HuH-7.5 (cell line): ENCODE measurements around the gene SLC25A33.
A peak's percentile ranks its signal among the peaks of the same experiment; 100 is the strongest.

Source experiments
- DNase-seq: peaks from one replicate; pipeline ENCODE4 v3.0.0; 2011; ENCODE audit warnings: low spot score

The SLC25A33 gene

DNA sequence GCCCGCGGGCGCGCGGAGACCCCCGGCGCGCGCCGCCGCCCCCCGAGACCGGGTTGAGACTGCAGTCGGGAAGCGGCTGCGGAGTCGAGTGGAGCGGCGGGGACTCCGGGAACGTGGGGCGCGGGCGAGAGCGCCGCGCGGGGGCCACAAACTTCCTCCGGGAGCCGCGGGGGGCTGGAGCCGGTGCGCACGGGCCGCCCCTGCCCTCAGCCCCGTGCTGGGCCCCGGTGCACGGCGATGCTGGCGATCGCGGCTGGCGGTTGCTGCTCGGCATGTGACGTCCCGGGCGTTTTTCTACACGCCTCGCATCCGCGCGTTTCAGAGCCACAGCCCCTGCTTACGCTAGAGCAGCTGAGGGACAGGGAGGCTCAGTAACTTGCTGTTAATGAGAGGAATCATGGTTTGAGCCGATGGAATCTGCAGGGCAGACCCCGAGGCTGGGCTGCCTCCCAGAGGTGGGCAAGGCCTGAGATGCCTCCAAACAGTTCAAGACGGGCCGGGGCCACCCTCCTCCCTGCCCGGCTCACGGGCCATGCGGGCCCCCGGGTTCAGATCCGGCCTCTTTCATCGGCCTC lies 50.0 kb downstream of the SLC25A33 start:
- DNase-seq: no peak

DNA sequence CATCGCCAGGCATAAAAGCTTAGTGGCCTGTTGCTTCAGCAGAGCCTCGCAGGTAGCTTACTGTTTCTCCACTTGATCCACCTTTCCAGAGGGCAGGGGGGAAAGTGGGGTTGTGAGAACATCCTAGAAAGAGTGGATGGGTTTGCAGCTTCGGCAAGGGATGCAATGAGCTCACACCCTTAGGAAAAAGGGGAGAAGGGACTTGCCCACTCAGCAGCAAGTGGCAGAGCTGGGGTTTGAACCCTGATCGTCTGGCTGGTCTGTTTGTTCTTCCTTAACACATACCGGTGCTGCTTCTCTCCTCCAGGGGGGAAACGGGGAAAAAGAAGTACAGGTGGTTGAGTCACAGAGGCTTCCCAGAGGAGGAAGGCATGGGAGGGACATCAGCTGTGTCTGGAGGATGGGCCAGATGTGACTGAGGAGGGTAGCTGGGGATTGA lies 50.5 kb downstream of the SLC25A33 start:
- peak; percentile 45 for DNase-seq

DNA sequence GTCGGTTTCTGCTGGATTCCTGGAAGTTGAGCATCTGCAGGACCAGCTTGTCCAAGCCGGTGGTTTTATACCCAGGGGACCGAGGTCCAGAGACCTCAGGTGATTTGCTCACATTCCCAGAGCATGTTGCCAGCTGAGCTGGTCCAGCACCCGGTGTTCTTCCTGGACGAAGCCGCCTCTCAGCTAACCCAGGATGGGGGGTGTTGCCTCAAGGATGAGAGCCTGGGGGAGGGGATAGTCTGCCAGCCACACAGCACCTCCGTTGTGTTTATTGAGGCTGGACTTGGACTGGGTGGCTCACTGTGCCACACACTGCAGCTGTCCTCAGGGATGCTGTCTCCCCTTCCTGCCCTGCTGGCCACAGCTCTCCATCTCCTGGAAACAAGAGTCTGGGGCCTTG lies 50.9 kb downstream of the SLC25A33 start:
- no peak for DNase-seq

DNA sequence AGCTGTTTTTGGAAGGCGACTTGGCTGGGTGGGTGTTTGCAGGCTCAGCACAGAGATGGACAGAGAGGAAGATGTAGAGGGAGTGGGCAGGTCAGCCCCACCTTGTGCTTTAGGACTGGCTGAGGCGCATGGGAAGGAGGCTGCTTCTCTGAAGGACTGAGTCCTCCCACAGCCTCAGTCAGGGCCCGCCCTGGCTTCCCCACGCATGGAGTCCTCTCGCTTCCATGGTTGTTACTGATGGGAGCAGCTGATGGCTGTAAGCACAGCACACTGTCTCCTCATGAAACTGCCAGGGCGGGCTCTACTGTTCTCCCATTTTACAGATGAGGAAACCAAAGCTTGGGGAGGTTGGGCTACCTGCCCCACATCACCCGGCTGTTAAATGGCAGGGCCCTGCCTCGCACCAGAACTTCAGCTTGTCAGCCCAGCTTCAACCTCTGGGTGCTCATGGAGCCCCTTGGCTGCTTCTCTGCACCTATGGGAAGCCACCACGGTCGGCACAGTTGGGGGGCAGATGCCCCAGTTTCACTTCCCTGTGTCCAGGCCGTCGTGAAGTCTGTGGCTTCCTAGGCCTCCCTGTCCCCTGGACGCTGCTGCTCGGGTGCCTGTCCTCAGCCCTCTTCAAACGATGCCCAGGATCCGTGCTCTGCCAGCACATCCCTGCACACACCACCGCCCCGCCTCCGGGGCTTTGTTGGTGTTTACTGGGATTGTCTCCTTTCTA lies 51.8 kb downstream of the SLC25A33 start:
- DNase-seq: no peak

DNA sequence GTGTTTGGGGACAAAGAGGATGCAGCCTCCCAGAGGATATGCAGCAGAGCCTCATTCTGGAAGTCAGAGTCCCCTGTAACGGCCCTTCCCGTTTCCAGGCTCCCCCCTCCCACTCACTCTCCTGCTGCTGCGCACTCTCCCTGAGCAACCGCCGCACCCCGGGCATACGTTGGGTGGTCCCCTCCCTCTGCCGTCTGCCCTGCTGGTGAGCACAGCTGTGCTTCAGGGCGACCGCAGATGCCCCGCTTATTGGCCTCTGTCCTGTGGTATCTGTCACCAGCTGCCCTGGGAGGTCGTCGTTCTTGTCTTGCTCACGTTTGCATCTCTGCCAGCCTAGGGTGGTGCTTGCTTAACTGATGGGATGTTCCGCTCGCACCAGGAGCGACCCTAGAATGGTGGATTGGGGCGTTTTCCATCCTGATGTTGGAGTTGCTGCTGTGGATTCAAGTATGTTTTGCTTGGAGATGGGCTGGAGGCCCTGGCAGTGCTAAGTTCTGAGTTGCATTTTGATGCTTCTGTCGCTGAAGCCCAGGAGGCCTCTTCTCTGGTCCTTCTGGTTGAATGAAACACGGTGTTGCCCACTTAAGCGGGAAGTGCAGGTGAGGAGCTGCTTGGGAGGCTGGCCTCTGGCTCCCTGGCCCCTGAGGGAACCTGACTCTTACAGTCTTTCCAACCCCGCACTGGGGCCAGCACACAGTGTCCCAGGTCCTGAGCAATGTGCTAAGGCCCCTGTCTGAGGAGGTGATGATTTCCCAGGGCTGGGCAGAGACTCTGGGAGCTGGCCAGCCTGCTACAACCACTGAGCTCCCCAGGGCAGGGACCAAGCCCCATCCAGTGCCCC lies 52.6 kb downstream of the SLC25A33 start:
- no peak for DNase-seq

DNA sequence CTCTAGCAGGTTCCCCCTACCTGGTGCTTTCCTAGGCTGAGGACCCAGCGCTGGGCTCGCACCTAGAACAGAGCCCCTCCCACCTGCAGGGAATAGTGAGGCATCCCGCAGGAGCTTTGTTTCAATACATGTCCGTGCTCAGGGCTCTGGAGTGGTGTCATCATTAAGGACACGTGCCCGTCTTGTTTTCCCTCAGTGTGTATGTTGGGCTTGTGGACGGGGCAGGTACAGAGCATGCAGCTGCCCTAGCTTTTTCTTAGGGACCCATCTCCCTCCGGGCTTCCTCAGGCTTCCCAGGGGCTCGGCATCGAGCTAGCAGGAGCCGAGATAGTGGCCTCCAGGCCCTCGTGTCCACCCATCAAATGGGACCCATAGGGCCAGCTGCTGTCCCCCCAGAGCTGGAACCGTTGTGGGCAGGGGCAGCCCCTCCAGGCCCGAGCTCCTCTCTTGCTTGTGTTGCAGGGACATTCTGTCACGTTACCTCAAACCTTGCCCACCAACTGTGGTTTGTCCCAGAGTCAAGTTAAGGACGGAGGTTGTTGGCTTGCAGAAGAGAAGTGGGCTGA lies 53.3 kb downstream of the SLC25A33 start:
- DNase-seq: no peak

DNA sequence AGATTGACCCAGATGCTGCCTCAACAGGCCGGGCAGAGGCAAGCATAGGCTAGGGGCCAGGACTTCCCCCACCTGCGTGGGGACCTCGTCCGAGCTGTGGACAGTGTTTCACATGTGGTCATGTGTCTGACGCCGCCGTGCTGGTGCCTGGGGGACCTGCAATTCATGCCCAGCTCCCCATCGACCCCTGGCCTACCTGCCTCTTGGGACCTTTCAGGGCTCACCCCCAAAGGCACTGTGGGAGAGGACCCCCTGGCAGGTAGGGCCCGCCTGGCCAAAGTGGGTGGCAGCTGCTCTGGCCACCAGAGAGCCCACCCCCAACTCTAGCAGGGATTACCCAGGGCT lies 53.9 kb downstream of the SLC25A33 start:
- DNase-seq: no peak

DNA sequence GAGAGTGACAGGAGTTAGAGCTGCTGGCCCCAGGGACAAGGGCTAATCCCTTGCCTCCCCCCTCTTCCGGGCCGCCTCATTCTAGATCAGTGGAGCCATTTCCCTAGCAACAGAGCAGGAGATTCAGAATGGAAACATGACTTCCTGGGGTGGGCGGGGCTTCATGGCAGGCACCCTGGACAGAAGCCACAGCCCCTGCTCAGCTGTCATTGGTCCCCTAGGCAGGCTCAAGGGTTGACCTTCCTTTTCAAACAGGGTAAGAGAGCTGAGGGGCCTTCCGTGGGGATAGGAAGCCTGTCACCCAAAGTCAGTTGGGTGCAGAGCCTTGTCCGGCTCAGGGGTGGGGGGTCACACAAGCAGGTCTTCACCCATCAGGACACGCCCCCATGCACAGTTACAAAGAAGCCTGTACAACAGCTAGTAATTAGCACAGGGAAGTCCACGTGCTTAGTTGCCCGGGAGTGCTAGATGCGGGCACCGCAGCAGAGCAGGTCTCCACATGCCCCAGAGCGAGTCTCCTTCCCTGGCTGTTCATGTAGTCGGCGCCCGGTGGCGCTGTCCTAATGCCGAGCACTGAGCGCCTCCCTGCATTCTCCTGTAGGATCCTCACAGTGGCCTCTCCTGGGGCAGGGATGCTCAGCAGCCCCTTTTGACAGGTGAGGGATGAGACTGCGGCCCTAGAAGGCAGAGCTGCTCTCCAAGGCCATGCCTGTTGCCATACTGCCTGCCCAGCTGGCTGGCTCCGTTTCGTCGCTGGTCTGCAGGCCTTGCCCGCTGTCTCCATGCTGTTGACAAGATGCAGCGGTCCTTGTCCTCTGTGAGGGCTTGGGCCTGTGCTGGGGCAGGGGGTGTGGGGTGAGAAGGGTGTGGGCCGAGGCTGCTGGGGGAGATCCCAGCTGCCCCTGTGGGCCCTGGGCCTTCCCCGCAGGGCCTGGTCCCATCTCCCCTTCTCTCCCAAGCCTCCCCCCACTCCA lies 54.5 kb downstream of the SLC25A33 start:
- DNase-seq: peak; percentile 50

DNA sequence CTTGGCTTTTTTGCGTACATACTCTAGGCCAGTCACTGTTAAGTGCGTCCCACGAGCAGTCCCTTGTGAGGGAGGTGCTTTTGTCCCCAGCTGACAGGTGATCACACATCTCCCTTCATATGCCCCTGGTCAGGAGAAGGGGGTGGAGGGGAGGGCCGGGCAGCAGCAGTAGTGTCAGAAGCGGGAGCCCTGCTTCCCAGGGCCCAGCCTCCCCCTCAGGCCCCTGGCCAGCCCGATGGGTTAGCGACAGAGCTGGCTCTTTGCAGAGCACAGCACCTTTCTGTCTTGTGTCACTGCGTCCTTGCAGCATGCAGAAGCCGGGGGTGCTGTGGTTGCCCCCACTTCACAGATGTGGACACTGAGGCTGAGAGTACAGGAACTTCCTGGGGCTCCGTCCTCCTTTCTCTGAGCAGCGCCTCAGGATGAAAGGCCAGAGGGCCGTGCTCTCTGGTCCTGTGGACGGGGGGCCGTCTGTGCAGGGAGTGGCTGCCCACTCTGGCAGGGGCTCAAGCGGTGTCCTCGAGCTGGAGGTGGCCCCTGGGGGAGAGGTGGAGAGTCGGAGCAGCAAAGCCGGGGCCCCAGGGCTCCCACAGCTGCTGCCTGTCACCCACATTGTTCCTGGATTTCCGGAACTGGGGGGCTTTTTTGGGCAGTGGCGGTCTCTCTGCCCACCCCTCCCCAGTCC lies 55.3 kb downstream of the SLC25A33 start:
- DNase-seq: no peak

DNA sequence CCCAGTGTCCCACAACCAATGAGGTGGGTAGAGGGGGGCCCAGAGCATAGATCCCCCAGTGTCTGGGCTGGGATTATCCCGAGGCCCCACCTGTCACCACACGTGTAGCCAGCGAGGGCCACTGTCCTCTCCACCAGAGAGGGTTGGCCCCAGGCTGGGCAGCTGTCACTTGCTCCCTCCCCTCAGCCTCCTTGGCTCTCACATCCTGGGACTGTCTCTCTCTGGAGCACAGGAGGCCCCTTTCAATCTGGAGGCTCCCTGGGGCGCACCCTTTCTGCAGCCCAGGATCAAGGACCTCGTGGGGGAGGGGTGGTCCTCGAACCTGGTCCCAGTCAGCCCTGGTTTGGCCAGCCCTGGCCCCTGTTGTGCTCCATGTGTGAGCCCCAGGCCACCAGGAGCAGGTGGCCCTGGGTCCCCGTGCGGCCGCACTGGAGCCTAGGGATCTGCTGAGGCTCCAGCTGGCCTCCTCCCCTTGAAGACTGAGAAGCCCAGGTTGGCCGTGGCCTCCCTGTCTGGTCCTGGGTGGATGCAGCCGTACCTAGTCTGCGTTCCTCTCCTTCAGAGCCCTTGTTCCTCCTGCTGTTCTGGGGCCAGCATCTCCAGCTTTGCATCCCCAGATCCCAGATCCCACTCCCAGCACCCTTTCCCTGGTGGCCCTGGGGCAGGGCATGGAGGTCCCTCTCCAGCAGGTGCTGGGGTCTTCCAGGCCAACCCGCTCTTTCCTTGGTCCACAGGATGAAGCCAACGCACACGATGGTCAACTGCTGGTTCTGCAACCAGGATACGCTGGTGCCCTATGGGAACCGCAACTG lies 56.1 kb downstream of the SLC25A33 start:
- DNase-seq: no peak

DNA sequence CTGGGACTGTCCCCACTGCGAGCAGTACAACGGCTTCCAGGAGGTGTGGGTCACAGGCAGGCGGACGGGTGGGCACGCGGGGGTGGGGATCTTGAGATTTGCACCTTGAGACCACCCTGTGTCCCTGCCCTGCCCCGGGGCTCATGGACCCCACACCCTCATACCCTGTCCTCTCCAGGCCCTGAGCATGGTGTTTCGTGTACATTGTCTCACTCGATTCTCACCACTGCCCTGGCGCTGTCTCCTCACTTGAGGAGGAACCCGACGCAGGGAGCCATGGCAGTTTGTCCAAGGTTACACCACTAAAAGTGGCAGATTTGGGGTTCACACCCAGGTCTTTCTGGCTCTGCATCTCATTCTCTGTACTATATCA lies 56.7 kb downstream of the SLC25A33 start:
- no peak for DNase-seq

DNA sequence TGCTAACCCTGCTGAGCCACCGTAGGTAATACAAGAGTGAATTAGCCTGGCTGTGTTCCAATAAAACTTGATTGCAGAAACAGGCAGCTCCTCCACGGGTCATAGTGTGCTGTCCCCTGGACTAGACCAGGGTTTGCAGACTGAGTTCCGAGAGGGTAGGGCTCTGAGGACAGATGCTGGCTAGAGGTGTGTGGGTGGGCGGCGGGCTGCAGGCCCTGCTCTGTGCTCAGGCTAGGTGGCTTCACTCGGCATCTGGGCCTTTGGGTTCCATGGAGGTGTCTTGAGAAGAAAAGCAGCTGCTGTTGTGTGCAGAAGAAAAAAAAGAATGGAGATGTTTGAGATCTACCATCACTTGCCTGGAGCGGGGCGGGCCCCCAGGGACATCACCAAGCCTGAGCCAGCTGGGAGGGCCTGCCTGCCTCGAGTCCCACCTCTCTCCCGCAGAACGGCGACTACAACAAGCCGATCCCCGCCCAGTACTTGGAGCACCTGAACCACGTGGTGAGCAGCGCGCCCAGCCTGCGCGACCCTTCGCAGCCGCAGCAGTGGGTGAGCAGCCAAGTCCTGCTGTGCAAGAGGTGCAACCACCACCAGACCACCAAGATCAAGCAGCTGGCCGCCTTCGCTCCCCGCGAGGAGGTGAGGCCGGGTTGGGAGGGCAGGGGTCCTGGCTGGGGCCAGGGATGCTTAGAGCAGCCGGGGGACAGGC lies 57.3 kb downstream of the SLC25A33 start:
- DNase-seq: no peak

DNA sequence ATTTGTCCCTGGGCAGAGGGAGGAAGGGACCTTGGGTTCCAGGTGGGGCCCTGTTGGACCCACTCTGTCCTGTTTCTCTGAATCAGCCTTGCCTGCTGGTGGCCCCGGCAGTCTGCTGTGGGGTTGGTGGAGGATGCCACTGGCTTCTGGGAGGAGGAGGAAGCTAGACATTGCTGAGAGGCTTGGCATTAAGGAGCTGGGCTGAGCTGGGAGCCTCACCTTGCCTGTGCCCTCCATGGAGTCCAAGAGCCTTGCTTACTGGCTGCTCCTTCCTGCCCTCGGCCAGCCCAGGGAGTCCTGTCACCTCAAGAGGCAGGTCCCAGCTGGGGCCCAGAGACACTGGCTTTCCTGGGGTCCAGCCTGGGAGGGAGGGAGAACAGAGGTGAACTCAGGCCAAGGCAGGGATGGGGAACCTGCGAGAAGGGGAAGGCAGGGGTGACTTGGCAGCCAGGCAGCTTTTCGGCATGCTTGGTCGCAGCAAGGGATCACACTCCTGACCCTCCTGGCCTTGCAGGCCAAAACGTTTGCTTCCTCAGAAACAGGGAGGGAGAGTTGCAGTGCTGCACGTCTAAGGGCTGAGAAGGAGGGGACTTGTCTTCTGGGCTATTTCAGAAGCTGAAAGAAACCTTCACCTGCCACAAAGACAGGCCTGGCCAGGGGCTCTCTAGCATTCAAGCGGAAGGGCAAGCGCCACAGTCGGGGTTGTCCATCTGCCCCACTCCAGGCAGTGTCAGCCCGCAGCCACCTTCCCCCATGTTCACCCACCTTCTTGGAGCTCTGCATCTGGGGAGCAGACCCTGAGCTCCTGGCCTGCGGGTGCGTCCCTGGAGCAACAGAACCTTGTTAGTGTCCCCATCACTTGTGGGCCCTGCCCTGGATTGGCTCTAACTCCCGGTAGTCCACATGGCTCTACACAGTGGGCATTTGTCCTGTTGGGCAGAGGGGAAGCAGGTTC lies 58.4 kb downstream of the SLC25A33 start:
- DNase-seq: no peak

DNA sequence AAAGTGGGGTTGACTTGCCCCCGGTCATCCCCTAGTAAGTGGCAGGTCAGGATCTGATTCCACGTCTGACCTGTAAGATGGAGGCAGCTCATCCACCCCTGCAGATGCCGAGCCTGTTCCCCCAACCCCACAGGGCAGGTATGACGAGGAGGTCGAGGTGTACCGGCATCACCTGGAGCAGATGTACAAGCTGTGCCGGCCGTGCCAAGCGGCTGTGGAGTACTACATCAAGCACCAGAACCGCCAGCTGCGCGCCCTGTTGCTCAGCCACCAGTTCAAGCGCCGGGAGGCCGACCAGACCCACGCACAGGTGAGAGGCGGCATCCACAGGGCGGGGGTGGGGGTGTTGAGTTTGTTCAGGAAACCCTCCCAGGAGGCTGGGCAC lies 59.0 kb downstream of the SLC25A33 start:
- DNase-seq: no peak

DNA sequence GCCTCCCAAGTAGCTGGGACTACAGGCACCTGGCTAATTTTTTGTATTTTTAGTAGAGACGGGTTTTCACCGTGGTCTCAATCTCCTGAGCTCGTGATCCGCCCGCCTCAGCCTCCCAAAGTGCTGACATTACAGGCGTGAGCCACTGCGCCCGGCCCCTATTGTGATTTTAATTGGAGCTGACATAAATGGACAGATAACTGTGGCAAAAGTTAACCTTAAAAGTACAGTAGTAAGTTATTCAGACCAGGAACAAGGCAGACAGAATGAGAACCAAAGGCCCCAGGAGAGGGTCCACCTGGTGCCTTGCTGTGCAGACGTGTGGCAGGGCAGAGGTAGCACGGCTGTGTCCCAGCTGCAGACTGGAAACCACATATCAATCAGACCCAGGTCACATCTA lies 60.5 kb downstream of the SLC25A33 start:
- no peak for DNase-seq

DNA sequence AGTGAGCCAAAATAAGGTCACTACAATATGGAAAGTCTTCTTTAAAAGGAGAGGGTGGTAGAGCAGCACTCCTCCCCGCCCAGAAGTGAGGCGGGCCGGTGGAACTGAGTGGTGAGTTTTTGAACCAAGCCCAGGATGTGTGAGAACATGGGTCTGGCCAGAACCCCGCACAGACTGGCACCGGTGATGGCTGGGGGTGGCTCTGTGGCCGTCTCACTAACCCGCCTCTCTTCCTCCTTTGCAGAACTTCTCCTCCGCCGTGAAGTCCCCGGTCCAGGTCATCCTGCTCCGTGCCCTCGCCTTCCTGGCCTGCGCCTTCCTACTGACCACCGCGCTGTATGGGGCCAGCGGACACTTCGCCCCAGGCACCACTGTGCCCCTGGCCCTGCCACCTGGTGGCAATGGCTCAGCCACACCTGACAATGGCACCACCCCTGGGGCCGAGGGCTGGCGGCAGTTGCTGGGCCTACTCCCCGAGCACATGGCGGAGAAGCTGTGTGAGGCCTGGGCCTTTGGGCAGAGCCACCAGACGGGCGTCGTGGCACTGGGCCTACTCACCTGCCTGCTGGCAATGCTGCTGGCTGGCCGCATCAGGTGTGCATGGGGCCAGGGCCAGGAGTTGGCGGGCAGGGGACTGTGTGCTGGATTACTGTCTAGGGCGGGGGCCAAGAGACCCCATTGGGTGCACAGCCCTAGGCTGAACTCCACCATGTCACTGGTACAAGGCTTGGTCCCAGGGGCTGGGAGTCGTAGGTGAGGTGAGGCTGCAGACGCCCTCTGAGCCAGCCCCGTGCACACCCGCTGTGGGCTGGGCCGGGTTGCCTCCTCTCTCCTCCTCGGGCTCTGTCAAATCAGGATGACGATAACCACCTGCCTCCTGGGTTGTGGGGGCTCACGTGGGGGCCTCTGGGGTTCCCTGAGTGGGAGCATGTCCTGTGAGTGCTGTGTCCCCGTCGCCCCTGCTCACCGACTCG lies 61.9 kb downstream of the SLC25A33 start:
- DNase-seq: no peak
